Inferior parietal cortex (tissue), 1 donor: Measurements from ENCODE around the gene FGD5.

ENCODE experiments used
- DNase-seq: peaks from one replicate; pipeline ENCODE4 v3.0.0-alpha.2; 2016; ENCODE audit errors: extremely low spot score

The FGD5 gene

GRCh38 chr3:14874784-14875183, 56.0 kb downstream of the FGD5 start:
- no peak for DNase-seq

- no peak for DNase-seq
Observed at GRCh38 chr3:14875411-14876175, 56.8 kb downstream of the FGD5 start.

- no peak for DNase-seq
Observed at GRCh38 chr3:14876921-14877333, 58.2 kb downstream of the FGD5 start.

- no peak for DNase-seq
Observed at GRCh38 chr3:14877469-14877868, 58.7 kb downstream of the FGD5 start.

- no peak for DNase-seq
Observed at GRCh38 chr3:14879211-14879874, 60.6 kb downstream of the FGD5 start.

- DNase-seq: no peak
Observed at GRCh38 chr3:14880447-14881106, 61.8 kb downstream of the FGD5 start.

GRCh38 chr3:14883226-14883625, 64.5 kb downstream of the FGD5 start:
- DNase-seq: no peak

- DNase-seq: no peak
Observed at GRCh38 chr3:14884665-14885064, 65.9 kb downstream of the FGD5 start.

GRCh38 chr3:14885307-14885706, 66.5 kb downstream of the FGD5 start:
- DNase-seq: no peak

- no peak for DNase-seq
Observed at GRCh38 chr3:14886101-14886500, 67.3 kb downstream of the FGD5 start.

GRCh38 chr3:14889205-14889604, 70.4 kb downstream of the FGD5 start:
- DNase-seq: no peak

- DNase-seq: no peak
Observed at GRCh38 chr3:14889943-14890342, 71.2 kb downstream of the FGD5 start.

- no peak for DNase-seq
Observed at GRCh38 chr3:14890476-14890875, 71.7 kb downstream of the FGD5 start.

GRCh38 chr3:14891135-14892132, 72.7 kb downstream of the FGD5 start:
- DNase-seq: no peak

- DNase-seq: no peak
Observed at GRCh38 chr3:14892226-14892625, 73.5 kb downstream of the FGD5 start.

GRCh38 chr3:14894085-14894484, 75.3 kb downstream of the FGD5 start:
- no peak for DNase-seq

- no peak for DNase-seq
Observed at GRCh38 chr3:14897266-14897665, 78.5 kb downstream of the FGD5 start.

GRCh38 chr3:14898929-14899328, 80.2 kb downstream of the FGD5 start:
- no peak for DNase-seq

- no peak for DNase-seq
Observed at GRCh38 chr3:14899993-14900618, 81.3 kb downstream of the FGD5 start.

GRCh38 chr3:14900881-14901873, 82.4 kb downstream of the FGD5 start:
- DNase-seq: no peak
